ENCODE measurements around the gene FECH. TPM values are rescaled to one million over a fixed set of nuclear protein-coding genes. Genes with fewer than 3 reads are reported as not detected.
A peak's percentile ranks its signal among the peaks of the same experiment; 100 is the strongest.

Gene FECH
- polyA plus RNA-seq, 2 of the 4 experiments (the other 2 are of a cell fraction) = 41.3 to 71.2 TPM

DNA sequence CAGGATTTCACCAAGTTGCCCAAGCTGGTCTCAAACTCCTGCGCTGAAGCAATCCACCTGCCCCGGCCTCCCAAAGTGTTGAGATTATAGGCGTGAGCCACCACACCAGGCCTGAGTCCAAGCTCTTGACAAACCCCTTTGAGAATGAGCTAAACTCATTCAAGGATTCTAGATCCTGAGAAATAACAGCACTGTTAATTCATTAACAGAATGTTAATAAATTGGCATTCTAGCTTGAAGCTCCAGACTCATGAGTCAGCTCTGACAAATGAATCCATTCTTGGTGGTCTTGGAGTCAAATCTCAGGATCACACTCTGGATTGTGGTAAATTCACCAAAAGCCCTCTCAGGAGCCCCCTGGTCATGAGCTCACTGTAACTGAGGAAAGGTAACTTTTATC lies 33.4 kb upstream of the FECH start:
- ATAC-seq (no peak), FAIRE-seq (no peak), DNase-seq (ENCODE audit: low read depth in 1 of 2, low spot score in 1 of 2) (no peak)
- ChIA-PET CTCF (no interaction called here), POLR2A (no interaction called here)
- 100% methylated on average over 3 of the region's 3 CpGs for WGBS (ENCODE audit: missing lambda C conversion rate)
- H3K4me1 ChIP-seq = peaks cover 9% of the 10 kb centered on the region; the same call in 2 of the 3 replicates
- H3K9me3 ChIP-seq = no peaks in the 10 kb centered on the region
- peak overlapping the region; percentile 77 for H3K4me2 ChIP-seq
- TF ChIP-seq TFCP2L1 (CRISPR knock-in tag; IDR thresholded peaks at IDR 0.05) (no peak), CBX2 (IDR thresholded peaks at IDR 0.05; ENCODE audit: borderline replicate concordance, low read depth) (no peak), RCOR1 (IDR thresholded peaks at IDR 0.05; ENCODE audit: low read depth, low read length) (no peak), RAD21 (conservative IDR thresholded peaks at IDR 0.05 in 1 of 2, IDR thresholded peaks at IDR 0.05 in 1 of 2) (no peak), FOSL2 (IDR thresholded peaks at IDR 0.05) (no peak), FOSL2 (CRISPR knock-in tag; IDR thresholded peaks at IDR 0.05) (no peak), HOXB5 (CRISPR knock-in tag; IDR thresholded peaks at IDR 0.05) (no peak), CHD4 (IDR thresholded peaks at IDR 0.05; ENCODE audit: borderline replicate concordance) (no peak), FOXS1 (CRISPR knock-in tag; IDR thresholded peaks at IDR 0.05) (no peak), ZNF302 (CRISPR knock-in tag; IDR thresholded peaks at IDR 0.05) (no peak), CHD2 (IDR thresholded peaks at IDR 0.05; ENCODE audit: low read length, partially characterized antibody) (no peak), NFE2L2 (conservative IDR thresholded peaks at IDR 0.05; ENCODE audit: low read length) (no peak), EHMT2 (IDR thresholded peaks at IDR 0.05; ENCODE audit: low read depth) (no peak), RFX5 (IDR thresholded peaks at IDR 0.05) (no peak), PHF8 (IDR thresholded peaks at IDR 0.05; ENCODE audit: borderline replicate concordance, low read depth) (no peak)
- TF ChIP-seq, protein P1, sequence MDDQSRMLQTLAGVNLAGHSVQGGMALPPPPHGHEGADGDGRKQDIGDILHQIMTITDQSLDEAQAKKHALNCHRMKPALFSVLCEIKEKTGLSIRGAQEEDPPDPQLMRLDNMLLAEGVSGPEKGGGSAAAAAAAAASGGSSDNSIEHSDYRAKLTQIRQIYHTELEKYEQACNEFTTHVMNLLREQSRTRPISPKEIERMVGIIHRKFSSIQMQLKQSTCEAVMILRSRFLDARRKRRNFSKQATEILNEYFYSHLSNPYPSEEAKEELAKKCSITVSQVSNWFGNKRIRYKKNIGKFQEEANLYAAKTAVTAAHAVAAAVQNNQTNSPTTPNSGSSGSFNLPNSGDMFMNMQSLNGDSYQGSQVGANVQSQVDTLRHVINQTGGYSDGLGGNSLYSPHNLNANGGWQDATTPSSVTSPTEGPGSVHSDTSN (IDR thresholded peaks at IDR 0.05) = no peak
- TF ChIP-seq, protein P2, sequence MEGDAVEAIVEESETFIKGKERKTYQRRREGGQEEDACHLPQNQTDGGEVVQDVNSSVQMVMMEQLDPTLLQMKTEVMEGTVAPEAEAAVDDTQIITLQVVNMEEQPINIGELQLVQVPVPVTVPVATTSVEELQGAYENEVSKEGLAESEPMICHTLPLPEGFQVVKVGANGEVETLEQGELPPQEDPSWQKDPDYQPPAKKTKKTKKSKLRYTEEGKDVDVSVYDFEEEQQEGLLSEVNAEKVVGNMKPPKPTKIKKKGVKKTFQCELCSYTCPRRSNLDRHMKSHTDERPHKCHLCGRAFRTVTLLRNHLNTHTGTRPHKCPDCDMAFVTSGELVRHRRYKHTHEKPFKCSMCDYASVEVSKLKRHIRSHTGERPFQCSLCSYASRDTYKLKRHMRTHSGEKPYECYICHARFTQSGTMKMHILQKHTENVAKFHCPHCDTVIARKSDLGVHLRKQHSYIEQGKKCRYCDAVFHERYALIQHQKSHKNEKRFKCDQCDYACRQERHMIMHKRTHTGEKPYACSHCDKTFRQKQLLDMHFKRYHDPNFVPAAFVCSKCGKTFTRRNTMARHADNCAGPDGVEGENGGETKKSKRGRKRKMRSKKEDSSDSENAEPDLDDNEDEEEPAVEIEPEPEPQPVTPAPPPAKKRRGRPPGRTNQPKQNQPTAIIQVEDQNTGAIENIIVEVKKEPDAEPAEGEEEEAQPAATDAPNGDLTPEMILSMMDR (IDR thresholded peaks at IDR 0.05) = no peak
- TF ChIP-seq, protein P3, sequence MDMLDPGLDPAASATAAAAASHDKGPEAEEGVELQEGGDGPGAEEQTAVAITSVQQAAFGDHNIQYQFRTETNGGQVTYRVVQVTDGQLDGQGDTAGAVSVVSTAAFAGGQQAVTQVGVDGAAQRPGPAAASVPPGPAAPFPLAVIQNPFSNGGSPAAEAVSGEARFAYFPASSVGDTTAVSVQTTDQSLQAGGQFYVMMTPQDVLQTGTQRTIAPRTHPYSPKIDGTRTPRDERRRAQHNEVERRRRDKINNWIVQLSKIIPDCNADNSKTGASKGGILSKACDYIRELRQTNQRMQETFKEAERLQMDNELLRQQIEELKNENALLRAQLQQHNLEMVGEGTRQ (IDR thresholded peaks at IDR 0.05) = no peak
- no peak overlapping the region for H3K27ac ChIP-seq
- H3K4me3 ChIP-seq = peak overlapping the region; percentile 69; the same call in 2 of the 3 replicates

DNA sequence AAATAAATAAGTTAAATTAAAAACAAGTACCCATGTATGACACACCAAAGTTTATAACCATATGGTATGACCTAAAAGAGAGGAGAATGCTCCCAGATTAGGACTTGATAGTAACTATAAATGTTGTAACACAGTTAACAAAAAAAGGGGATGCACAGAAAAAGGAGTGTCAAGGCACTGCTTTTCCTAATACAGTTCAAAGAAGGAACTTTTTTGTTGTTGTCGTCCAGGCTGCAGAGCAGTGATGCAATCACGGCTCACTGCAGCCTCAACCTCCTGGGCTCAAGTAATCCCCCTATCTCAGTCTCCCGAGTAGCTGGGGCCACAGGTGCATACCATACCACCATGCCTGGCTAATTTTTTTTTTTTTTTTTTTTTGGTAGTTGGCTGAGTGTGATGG lies 32.4 kb upstream of the FECH start:
- DNase-seq (ENCODE audit: low read depth in 1 of 2, low spot score in 1 of 2) (no peak), ATAC-seq (no peak), FAIRE-seq (no peak)
- Histone ChIP-seq H3K4me1 (peaks cover 9% of the 10 kb centered on the region; the same call in 2 of the 3 replicates), H3K4me3 (no peak overlapping the region), H3K27ac (no peak overlapping the region), H3K9me3 (no peaks in the 10 kb centered on the region), H3K4me2 (no peak overlapping the region; the same call in 1 of the 3 replicates)
- WGBS (ENCODE audit: missing lambda C conversion rate) = 78% methylated on average over 3 of the region's 3 CpGs
- ChIA-PET POLR2A (no interaction called here), CTCF (no interaction called here)
- TF ChIP-seq JUNB (IDR thresholded peaks at IDR 0.05) (no peak), RAD21 (conservative IDR thresholded peaks at IDR 0.05 in 1 of 2, IDR thresholded peaks at IDR 0.05 in 1 of 2) (no peak), RNF2 (IDR thresholded peaks at IDR 0.05; ENCODE audit: borderline replicate concordance, low read depth) (no peak), CHD4 (IDR thresholded peaks at IDR 0.05; ENCODE audit: borderline replicate concordance) (no peak), NR3C1 (IDR thresholded peaks at IDR 0.05) (no peak), RARB (CRISPR knock-in tag; IDR thresholded peaks at IDR 0.05) (no peak), TP53 (CRISPR knock-in tag; IDR thresholded peaks at IDR 0.05) (no peak), RFX5 (IDR thresholded peaks at IDR 0.05) (no peak), CEBPB (IDR thresholded peaks at IDR 0.05) (no peak), HOXA7 (CRISPR knock-in tag; IDR thresholded peaks at IDR 0.05) (no peak), NFE2L2 (conservative IDR thresholded peaks at IDR 0.05; ENCODE audit: low read length) (no peak), POLR2AphosphoS2 (conservative IDR thresholded peaks at IDR 0.05; ENCODE audit: low read length) (no peak), GATA3 (IDR thresholded peaks at IDR 0.05; ENCODE audit: borderline replicate concordance) (no peak), HDAC2 (IDR thresholded peaks at IDR 0.05) (no peak)
- TF ChIP-seq, protein P3 (IDR thresholded peaks at IDR 0.05) = no peak
- TF ChIP-seq, protein P1 (IDR thresholded peaks at IDR 0.05) = no peak
- TF ChIP-seq, protein P4, sequence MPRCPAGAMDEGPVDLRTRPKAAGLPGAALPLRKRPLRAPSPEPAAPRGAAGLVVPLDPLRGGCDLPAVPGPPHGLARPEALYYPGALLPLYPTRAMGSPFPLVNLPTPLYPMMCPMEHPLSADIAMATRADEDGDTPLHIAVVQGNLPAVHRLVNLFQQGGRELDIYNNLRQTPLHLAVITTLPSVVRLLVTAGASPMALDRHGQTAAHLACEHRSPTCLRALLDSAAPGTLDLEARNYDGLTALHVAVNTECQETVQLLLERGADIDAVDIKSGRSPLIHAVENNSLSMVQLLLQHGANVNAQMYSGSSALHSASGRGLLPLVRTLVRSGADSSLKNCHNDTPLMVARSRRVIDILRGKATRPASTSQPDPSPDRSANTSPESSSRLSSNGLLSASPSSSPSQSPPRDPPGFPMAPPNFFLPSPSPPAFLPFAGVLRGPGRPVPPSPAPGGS (IDR thresholded peaks at IDR 0.05) = no peak
- TF ChIP-seq, protein P2 (IDR thresholded peaks at IDR 0.05) = no peak

All from A549 (cell line).